Stimulated activated CD4-positive, alpha-beta T cell treated with anti-CD3 and anti-CD28 coated beads, Interleukin-2, amount 100 ng/mL, for 24 hours (primary cell): Measurements from ENCODE around the gene LOXL3.

Experiments
- DNase-seq, 2 donors: peaks; one replicate each; pipeline ENCODE4 v3.0.0-alpha.2; 2020

Gene LOXL3

GRCh38 chr2:74482801-74483674, 70.7 kb downstream of the LOXL3 start, which contains the start of the genes CCDC142 and TTC31:
TSS of gene CCDC142 (minus strand) at chr2:74482998. CDS start at chr2:74482837, 161 bp downstream.
TSS of gene TTC31 (plus strand) at chr2:74483081. CDS start at chr2:74483096, 15 bp downstream.
- DNase-seq = peak; percentile 94
